GM18951 (cell line): ENCODE measurements around the gene EPS8.

ENCODE experiments used
- POLR2A ChIP-seq: IDR thresholded peaks from 4 replicates; pipeline ENCODE4 v1.6.1; 2011; ENCODE audit warnings: mild to moderate bottlenecking; ENCODE audit not compliant: insufficient read length, insufficient read depth; ENCODE audit errors: extremely low read depth
- in situ Hi-C: fragments of 300-500 bp; cut with MboI; formaldehyde crosslinking; loops from one replicate; pipeline ENCODE4 v1.12.0; 2022; ENCODE audit warnings: low sequenced_read_pairs, mixed read lengths, inconsistent platforms; ENCODE audit not compliant: unreplicated experiment

The EPS8 gene

DNA sequence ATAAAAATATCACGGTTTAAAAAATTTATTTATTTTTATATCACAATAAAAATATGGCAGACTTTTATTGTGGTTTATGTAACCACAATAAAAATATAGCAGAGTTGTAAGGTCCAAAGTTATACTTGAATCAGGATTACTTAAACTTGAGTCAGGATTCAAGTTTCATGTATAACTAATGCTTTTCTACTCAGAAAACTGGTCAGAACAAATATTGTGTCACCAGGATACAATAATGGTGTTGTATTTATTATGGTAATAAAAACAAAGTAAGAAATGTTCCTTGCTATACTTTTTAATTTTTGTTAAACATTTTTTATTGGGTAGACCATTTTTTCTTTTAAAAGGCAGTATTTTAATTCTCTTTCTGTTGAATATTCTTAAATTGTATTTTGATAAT, 29.2 kb upstream of the EPS8 start:
- in situ Hi-C loops: no loop called here
- no peak for TF ChIP-seq POLR2A

DNA sequence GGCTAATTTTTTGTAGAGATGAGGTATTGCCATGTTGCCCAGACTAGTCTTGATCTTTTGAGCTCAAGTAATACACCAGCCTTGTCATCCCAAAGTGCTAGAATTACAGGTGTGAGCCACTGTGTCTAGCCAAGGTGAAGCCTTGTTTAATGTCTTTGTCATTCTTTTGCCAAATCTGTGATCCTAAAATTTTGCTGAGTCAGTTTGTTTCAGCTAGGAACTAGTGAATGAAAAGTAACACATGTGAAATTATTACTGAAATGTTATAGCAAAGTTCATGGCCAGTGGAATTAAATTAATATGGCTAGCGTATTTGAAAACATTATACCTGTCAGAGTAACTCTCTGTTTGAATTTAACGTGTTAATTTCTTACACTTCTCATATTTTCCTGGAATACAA, 26.5 kb upstream of the EPS8 start:
- in situ Hi-C loops: no loop called here
- TF ChIP-seq POLR2A: no peak

DNA sequence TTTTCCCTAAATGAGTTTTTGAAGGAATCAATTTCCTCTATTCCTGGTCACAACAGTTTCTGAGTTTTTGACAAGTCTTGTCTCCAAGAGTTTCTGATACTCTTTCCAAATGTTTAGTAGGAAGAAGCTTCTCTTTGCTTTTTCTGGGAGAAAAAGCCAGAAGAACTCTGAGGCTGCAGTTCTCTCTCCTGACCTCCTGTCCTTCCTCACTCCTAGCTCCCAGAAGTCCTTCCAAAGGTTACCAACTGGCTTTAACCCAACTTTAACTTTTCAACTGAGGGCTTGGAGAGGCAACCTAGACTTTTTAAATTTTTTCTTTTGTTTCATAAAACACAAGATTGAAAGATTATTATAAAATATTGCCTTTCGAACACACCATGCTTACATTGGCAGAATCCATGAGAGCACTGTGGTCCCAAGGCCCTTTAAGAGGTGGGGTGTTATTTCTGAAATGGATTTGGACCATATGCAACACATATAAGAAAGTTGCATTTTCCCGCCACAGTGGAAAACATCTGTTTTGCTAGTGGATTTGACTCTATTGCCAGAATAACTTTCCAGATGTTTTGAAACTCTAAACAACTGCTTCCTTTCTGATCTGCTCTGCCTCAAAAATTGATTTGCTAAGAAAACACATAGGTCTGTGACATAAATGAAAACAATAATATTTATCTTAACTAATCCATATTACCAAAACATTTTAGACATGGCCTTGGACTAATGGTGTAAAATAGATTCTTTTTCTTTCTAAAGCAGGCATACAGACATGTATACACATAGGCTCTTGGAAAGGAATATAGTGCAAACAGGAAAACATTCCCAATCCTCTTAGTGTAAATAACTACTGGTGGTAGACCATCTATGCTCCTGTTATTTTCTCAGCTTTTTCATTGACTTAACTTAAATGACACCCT, 22.3 kb upstream of the EPS8 start:
- no peak for TF ChIP-seq POLR2A
- in situ Hi-C loops: no loop called here

DNA sequence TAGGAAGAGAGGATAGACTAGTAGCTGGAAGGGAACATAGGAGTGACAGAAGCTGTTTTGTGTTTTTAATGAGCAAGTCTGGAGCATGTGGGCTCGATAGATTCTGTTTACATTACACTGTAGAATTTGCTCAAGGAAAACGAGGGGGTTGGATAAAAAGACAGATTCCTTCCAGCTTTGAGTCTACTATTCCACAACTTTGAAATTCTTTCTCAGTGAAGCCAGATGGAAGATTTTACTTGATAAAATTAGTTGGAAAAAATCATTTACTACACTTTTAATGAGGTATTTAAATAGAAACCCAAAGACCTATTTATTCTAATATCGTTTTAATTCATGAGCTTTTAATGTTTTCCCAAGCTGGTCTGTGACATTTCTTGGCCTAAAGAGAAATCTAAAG, 19.5 kb upstream of the EPS8 start:
- in situ Hi-C loops: no loop called here
- no peak for TF ChIP-seq POLR2A

DNA sequence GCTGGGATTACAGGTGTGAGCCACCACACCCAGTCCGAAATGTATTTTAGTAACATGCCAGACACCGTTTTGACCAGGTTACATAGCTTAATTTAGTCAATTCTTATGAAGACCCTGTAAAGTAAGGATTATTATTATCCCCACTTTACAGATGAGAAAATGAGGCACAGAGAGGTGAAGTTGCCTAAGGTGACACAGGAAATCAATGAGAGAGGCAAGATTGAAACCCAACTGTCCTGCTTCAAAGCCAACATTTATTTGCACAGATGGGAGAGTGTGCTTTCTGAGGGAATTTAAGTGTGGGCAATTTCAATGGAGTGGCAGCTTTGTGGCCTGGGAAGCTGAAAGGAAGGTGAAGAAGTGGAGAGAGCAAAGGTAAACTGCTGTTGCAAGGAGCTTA, 19.1 kb upstream of the EPS8 start:
- no peak for TF ChIP-seq POLR2A
- in situ Hi-C loops: no loop called here

DNA sequence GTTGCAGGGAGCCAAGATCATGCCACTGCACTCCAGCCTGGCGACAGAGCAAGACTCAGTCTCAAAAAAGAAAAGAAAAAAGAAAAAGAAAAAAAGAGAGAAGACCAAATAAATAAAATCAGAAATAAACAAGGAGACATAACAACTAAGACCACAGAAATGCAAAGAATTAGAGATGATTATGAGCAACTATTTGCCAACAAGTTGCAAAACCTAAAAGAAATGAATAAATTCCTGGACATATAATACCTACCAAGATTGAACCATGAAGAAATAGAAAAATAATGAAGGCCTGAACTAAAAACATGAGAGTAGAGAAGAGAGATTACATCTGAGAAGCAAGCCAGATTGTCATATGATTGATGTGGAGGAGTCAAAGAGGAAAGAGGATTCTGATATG, 17.6 kb upstream of the EPS8 start:
- in situ Hi-C loops: no loop called here

DNA sequence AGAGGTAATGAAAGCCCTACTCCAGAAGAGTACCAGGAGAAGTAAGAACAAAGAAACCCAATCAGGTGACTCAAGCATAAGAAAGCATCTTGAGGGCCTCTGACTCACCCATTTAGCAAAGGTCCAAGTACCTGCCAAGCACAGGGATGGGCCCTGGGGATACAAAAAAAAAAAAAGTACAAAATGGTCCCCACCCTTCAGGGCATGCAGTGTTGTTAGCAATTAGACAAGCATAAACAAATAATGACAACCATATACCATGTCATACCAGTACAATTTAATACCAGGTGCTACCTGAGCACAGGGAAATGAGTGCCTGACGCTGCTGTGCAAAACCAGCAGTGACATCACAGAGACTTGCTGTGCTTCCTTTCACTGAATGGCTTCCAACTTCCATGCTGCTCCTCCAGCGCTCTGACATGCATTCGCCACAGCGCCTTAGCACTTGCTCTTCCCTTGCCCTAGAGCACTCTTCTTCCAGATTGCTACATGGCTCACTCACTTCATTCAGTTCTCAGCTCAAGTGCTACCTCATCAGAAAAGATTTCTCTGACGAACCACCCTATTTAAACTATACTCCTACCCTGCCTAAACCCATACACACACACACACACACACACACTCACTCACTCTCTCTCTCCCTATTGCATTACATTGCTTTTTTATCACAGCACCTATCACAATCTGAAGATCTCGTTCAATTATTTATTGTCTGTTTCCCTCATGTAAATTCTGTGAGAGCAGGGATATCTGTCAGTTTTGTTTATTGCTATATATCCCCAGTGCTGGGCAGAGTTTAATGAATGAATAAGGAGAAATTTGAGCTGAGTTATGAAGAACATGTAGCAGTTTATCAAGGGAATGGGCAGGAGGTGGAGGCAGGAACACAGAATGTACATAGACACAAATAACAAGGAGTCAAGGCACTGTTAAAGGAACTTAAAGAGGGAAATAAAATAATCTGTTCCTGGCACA, 12.9 kb upstream of the EPS8 start:
- no peak for TF ChIP-seq POLR2A
- in situ Hi-C loops: no loop called here

More for the DNA sequence above, 17.6 kb upstream of the EPS8 start:
- no peak for TF ChIP-seq POLR2A

DNA sequence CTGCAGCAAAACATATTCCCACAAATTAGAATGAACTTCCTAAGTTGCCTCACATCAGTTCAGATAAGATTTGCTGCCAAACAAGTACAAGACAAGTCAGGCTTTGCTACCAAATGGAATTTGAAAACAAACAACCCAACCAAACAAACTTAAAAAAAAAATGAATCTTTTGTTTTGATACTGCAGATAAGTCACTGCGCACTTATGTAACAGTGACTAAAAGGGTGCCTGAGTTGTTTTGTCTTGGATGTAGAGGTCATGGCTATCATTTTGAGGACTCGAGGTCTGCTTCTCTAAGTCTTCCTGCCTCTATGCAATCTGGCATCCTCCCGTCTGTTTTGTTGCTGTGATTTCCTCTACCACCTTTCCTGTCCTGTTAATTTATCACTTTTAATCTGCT, 11.1 kb upstream of the EPS8 start:
- in situ Hi-C loops: no loop called here
- TF ChIP-seq POLR2A: no peak

DNA sequence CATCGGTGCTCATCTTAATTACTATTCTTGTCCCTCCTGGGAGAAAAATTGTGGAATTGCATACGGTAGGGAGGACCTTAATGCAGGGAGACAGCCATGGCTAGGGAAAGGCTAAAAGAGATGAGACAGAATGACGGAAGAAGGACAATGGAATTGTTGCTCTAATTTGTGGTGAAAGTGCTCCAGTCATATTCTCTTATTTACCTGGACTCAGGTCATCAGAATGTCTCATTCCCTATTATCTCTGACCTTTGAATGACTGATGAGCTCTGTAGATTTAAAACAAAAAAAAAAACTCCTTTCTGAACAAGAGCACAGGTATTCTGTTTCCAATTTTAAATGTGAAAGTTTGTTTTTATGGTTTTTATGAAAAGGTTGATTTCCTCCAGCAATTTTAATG, 8.6 kb upstream of the EPS8 start:
- in situ Hi-C loops: no loop called here
- no peak for TF ChIP-seq POLR2A

DNA sequence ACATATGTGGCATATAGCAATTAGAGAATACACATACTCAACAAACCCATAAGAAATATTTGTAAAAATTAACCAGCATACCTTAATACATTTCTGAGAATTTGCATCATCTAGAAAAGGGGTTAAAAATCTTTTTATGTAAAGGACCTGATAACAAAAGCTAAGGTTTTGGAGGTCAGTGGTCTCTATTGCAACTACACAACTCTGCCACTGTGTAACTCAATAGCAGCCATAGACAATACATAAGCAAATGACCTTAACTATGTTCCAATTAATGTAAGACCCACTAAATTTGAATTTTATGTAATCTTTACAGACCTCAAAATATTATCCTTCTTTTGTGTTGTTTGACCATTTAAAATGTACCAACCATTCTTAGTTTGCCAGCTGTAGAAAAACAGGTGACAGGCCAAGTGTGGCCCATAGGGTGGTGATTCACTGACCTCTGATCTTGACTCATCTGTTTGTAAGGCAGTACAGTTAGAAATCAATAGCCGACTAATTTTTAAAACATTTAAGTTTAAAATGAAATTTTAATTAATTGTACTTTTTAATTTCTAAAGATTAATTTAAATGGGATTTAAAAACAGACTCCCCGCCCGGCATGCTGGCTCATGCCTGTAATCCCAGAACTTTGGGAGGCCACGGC, 7.4 kb upstream of the EPS8 start:
- in situ Hi-C loops: no loop called here
- TF ChIP-seq POLR2A: no peak

DNA sequence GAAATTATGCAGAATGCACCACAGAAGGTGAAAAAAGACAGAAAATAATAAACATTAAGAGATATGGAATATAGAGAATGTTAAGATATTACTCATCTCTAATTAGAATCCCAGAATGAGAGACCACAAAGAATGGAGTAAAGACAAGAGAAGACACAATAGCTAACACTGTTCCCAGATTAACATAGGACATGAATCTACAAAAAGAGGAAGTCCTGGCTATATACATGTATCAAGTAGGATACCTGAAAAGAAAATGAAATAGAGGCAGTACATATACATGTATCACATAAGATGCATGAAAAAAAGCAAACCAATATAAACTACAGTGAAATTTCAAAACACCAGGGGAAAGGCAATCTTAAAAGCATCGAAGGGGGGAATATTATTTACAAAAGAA, 5.6 kb upstream of the EPS8 start:
- TF ChIP-seq POLR2A: no peak
- in situ Hi-C loops: no loop called here

DNA sequence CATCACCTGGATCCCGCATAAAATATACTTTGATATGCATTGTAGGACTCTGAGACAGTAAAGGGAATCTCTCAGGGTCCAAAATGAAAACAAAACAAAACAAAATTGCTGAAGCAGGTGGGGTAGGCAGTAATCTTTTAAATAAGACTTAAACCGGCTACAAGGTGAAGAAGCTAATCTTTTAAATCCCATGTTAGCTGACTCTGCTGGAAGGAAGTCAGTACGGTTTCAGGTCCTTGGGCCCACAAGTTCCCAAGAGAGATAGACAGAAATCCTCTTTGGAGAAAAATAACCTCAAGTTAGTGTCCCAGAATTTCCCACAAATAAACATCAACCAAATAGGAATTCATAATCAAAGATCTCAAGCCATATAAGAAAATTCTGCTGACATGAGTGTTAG, 5.0 kb upstream of the EPS8 start:
- no peak for TF ChIP-seq POLR2A
- in situ Hi-C loops: no loop called here
